IPS DF 6.9 (cell line): ENCODE results near the gene FREY1.

ENCODE experiments used
- DNase-seq: peaks from one replicate; pipeline ENCODE4 v3.0.0-alpha.2; 2013; ENCODE audit warnings: low read depth, low spot score
- H3K27ac ChIP-seq: one replicate; pipeline ENCODE4 v1.5.1; 2013; ENCODE audit warnings: low read length, control low read depth
- H3K27me3 ChIP-seq: 2 replicates; pipeline ENCODE4 v1.6.1; 2013; ENCODE audit warnings: mild to moderate bottlenecking, low read length; ENCODE audit not compliant: control insufficient read depth, insufficient read depth
- H3K36me3 ChIP-seq: 2 replicates; pipeline ENCODE4 v1.6.1; 2013; ENCODE audit warnings: low read length; ENCODE audit not compliant: control insufficient read depth, insufficient read depth
- H3K4me1 ChIP-seq: 2 replicates; pipeline ENCODE4 v1.6.1; 2013; ENCODE audit warnings: low read length; ENCODE audit not compliant: control insufficient read depth, insufficient read depth
- H3K4me3 ChIP-seq: 2 replicates; pipeline ENCODE4 v1.5.1; 2013; ENCODE audit warnings: mild to moderate bottlenecking, low read length
- H3K9me3 ChIP-seq: 2 replicates; pipeline ENCODE4 v1.6.1; 2013; ENCODE audit warnings: low read length, inconsistent platforms; ENCODE audit not compliant: control insufficient read depth, insufficient read depth
- WGBS: extraction: QIAGEN DNeasy Blood & Tissue Kit; methylation state at CpG from one replicate; pipeline ENCODE4 v1.1.7; 2013; ENCODE audit warnings: mixed read lengths, missing lambda C conversion rate; ENCODE audit not compliant: insufficient read length, insufficient coverage; 5-methylcytosine and 5-hydroxymethylcytosine counted together

Gene FREY1

GRCh38 chr11:45921561-45922424, 14.7 kb upstream of the FREY1 start:
- DNase-seq: peak; percentile 76
- Histone ChIP-seq H3K27ac (no peak overlapping the region), H3K9me3 (no peaks in the 10 kb centered on the region), H3K4me1 (peaks cover 13% of the 10 kb centered on the region), H3K4me3 (peak overlapping the region; percentile 74; the same call in 1 of the 2 replicates), H3K36me3 (peaks cover 11% of the 10 kb centered on the region), H3K27me3 (no peaks in the 10 kb centered on the region)
- no CpG with 5 or more reads among the region's 54 CpGs for whole genome bisulfite sequencing

GRCh38 chr11:45920531-45921477, 13.7 kb upstream of the FREY1 start:
- WGBS: no CpG with 5 or more reads among the region's 6 CpGs
- Histone ChIP-seq H3K27ac (no peak overlapping the region), H3K9me3 (no peaks in the 10 kb centered on the region), H3K36me3 (peaks cover under 1% of the 10 kb centered on the region; the same call in 1 of the 2 replicates), H3K4me1 (peaks cover 13% of the 10 kb centered on the region), H3K27me3 (no peaks in the 10 kb centered on the region), H3K4me3 (no peak overlapping the region)
- no peak for DNase-seq

GRCh38 chr11:45919806-45920530, 12.9 kb upstream of the FREY1 start:
- Histone ChIP-seq H3K27ac (no peak overlapping the region), H3K9me3 (no peaks in the 10 kb centered on the region), H3K4me1 (peaks cover 13% of the 10 kb centered on the region), H3K27me3 (no peaks in the 10 kb centered on the region), H3K36me3 (no peaks in the 10 kb centered on the region), H3K4me3 (no peak overlapping the region)
- no CpG with 5 or more reads among the region's 13 CpGs for WGBS
- no peak for DNase-seq

- whole genome bisulfite sequencing: no CpG with 5 or more reads among the region's 7 CpGs
- Histone ChIP-seq H3K4me3 (no peak overlapping the region), H3K36me3 (peaks cover 7% of the 10 kb centered on the region), H3K27me3 (no peaks in the 10 kb centered on the region), H3K27ac (no peak overlapping the region), H3K4me1 (peaks cover 13% of the 10 kb centered on the region), H3K9me3 (no peaks in the 10 kb centered on the region)
- no peak for DNase-seq
Observed at GRCh38 chr11:45918962-45919675, 12.0 kb upstream of the FREY1 start.

GRCh38 chr11:45918331-45918941, 11.4 kb upstream of the FREY1 start:
- Histone ChIP-seq H3K27ac (no peak overlapping the region), H3K27me3 (no peaks in the 10 kb centered on the region), H3K9me3 (no peaks in the 10 kb centered on the region), H3K4me3 (peak overlapping the region; percentile 80; the same call in 1 of the 2 replicates), H3K36me3 (peaks cover 12% of the 10 kb centered on the region), H3K4me1 (peaks cover 13% of the 10 kb centered on the region)
- no CpG with 5 or more reads among the region's 38 CpGs for WGBS
- no peak for DNase-seq

- no CpG with 5 or more reads among the region's 45 CpGs for WGBS
- Histone ChIP-seq H3K27ac (no peak within 1 kb of the TSS), H3K4me1 (peaks cover 11% of the 10 kb centered on the region)
Observed at GRCh38 chr11:45917623-45918330, 10.7 kb upstream of the FREY1 start, which contains the start of gene PEX16. Gene PEX16, minus strand, starts transcription at chr11:45917877. Its CDS starts 66 bp downstream, at chr11:45917811.

GRCh38 chr11:45917286-45917622, 10.2 kb upstream of the FREY1 start:
- no CpG with 5 or more reads among the region's 16 CpGs for WGBS
- no peak for DNase-seq
- peaks cover 11% of the 10 kb centered on the region for H3K4me1 ChIP-seq
- peaks cover 13% of the 10 kb centered on the region for H3K36me3 ChIP-seq
- no peaks in the 10 kb centered on the region for H3K27me3 ChIP-seq
- no peak overlapping the region for H3K27ac ChIP-seq
- H3K4me3 ChIP-seq: peak overlapping the region; percentile 80; the same call in 1 of the 2 replicates
- H3K9me3 ChIP-seq: no peaks in the 10 kb centered on the region

More at GRCh38 chr11:45917623-45918330, 10.7 kb upstream of the FREY1 start, which contains the start of gene PEX16:
- Histone ChIP-seq H3K36me3 (peaks cover 13% of the 10 kb centered on the region), H3K27me3 (no peaks in the 10 kb centered on the region), H3K9me3 (no peaks in the 10 kb centered on the region), H3K4me3 (peak within 1 kb of the TSS; percentile 80)
- DNase-seq: peak; percentile 80

GRCh38 chr11:45915446-45915845, 8.4 kb upstream of the FREY1 start:
- H3K27me3 ChIP-seq: no peaks in the 10 kb centered on the region
- DNase-seq: no peak
- peaks cover 4% of the 10 kb centered on the region for H3K4me1 ChIP-seq
- no peak overlapping the region for H3K27ac ChIP-seq
- peaks cover 13% of the 10 kb centered on the region for H3K36me3 ChIP-seq
- H3K9me3 ChIP-seq: no peaks in the 10 kb centered on the region
- WGBS: no CpG with 5 or more reads among the region's 13 CpGs
- no peak overlapping the region for H3K4me3 ChIP-seq
